Endodermal cell (in vitro differentiated cells): Measurements from ENCODE around the gene OVCH2. TPM values are rescaled to one million over a fixed set of nuclear protein-coding genes. Genes with fewer than 3 reads are reported as not detected.

Source experiments
- DNase-seq: peaks from one replicate; pipeline ENCODE4 v3.0.0-alpha.2; 2017
- H3K27ac ChIP-seq: 2 replicates; pipeline ENCODE4 v1.5.1; 2013; ENCODE audit warnings: mild to moderate bottlenecking, low read depth, low read length, moderate library complexity
- H3K27me3 ChIP-seq: 2 replicates; pipeline ENCODE4 v1.6.1; 2013; ENCODE audit warnings: mild to moderate bottlenecking, low read length, moderate library complexity; ENCODE audit not compliant: insufficient read depth, control insufficient read depth, poor library complexity, severe bottlenecking
- H3K36me3 ChIP-seq: 2 replicates; pipeline ENCODE4 v1.7.0; 2013; ENCODE audit warnings: mild to moderate bottlenecking, low read length, moderate library complexity; ENCODE audit not compliant: control insufficient read depth, insufficient read depth
- H3K4me1 ChIP-seq: one replicate; pipeline ENCODE4 v1.7.0; 2013; ENCODE audit warnings: low read length; ENCODE audit not compliant: control insufficient read depth, insufficient read depth
- H3K4me3 ChIP-seq: 2 replicates; pipeline ENCODE4 v1.5.1; 2013; ENCODE audit warnings: mild to moderate bottlenecking, low read length, moderate library complexity
- H3K9ac ChIP-seq: 2 replicates; pipeline ENCODE4 v1.6.1; 2013; ENCODE audit warnings: mild to moderate bottlenecking, low read length, moderate library complexity; ENCODE audit not compliant: poor library complexity, severe bottlenecking; ENCODE audit errors: extremely low read depth
- H3K9me3 ChIP-seq: 2 replicates; pipeline ENCODE4 v1.6.1; 2013; ENCODE audit warnings: mild to moderate bottlenecking, low read length, moderate library complexity; ENCODE audit not compliant: control insufficient read depth
- H3K27ac Mint-ChIP-seq: 2 replicates; pipeline ENCODE4 v1.8.0; 2020; ENCODE audit warnings: mixed read lengths
- H3K27me3 Mint-ChIP-seq: 2 replicates; pipeline ENCODE4 v1.8.0; 2021; ENCODE audit warnings: mild to moderate bottlenecking, mixed read lengths; ENCODE audit not compliant: insufficient read depth
- H3K36me3 Mint-ChIP-seq: 2 replicates; pipeline ENCODE4 v1.8.0; 2020; ENCODE audit warnings: low read depth, mixed read lengths
- H3K4me1 Mint-ChIP-seq: 2 replicates; pipeline ENCODE4 v1.8.0; 2020; ENCODE audit warnings: mixed read lengths
- H3K4me3 Mint-ChIP-seq: 2 replicates; pipeline ENCODE4 v1.8.0; 2020; ENCODE audit warnings: mild to moderate bottlenecking, moderate library complexity, mixed read lengths
- H3K9me3 Mint-ChIP-seq: 2 replicates; pipeline ENCODE4 v1.8.0; 2020; ENCODE audit warnings: mild to moderate bottlenecking, mixed read lengths
- CTCF ChIP-seq: fragments of 200-600 bp; sonication (generic); conservative IDR thresholded peaks from 2 replicates; pipeline ENCODE4 v1.5.0; 2021; ENCODE audit warnings: antibody characterized with exemption, mild to moderate bottlenecking
- WGBS, 2 experiments: methylation state at CpG; one replicate each; pipeline versions ENCODE4 v1.1.5 to v1.1.7; 2013; ENCODE audit warnings: missing lambda C conversion rate in 2 of 2, mixed read lengths in 1 of 2; ENCODE audit not compliant: insufficient coverage in 1 of 2, insufficient read length in 1 of 2; 5-methylcytosine and 5-hydroxymethylcytosine counted together
- total RNA-seq, 2 donors: library from RNA; stranded (reverse); fragmentation: NEBNext Ultra II Directional in 1 of 2; extraction: Animal tissue kit (Norgen Biotek cat#: 25700) in 1 of 2; gene quantifications; 2 replicates in 1 of 2; 3 replicates in 1 of 2; pipeline ENCODE4 v1.2.1, GENCODE V29; 2021

The OVCH2 gene
- total RNA-seq, 2 donors from 2014 or later, result 8.2 to 30.1 TPM

- no peak overlapping the region for H3K4me3 Mint-ChIP-seq
- WGBS, 2 experiments, result 86 to 88% methylated on average over 3 to 6 of the region's 6 CpGs
Observed at GRCh38 chr11:7690648-7691047, 15.6 kb downstream of the OVCH2 start.

GRCh38 chr11:7689239-7689638 lies 17.0 kb downstream of the OVCH2 start:
- no peak overlapping the region for H3K27ac ChIP-seq
- H3K27ac Mint-ChIP-seq, result no peak overlapping the region
- no peak for TF ChIP-seq CTCF
- H3K4me1 ChIP-seq, result peaks cover 11% of the 10 kb centered on the region
- no peak overlapping the region for H3K4me3 ChIP-seq
- H3K36me3 ChIP-seq, result peaks cover 53% of the 10 kb centered on the region
- no peaks in the 10 kb centered on the region for H3K27me3 ChIP-seq
- no peak for DNase-seq
- H3K9me3 ChIP-seq, result peaks cover 3% of the 10 kb centered on the region
- peaks cover 30% of the 10 kb centered on the region for H3K4me1 Mint-ChIP-seq
- no peaks in the 10 kb centered on the region for H3K27me3 Mint-ChIP-seq
- no peak overlapping the region for H3K9ac ChIP-seq
- WGBS, 2 experiments, result 78 to 90% methylated on average over 3 to 4 of the region's 4 CpGs
- no peaks in the 10 kb centered on the region for H3K9me3 Mint-ChIP-seq
- H3K4me3 Mint-ChIP-seq, result no peak overlapping the region
- H3K36me3 Mint-ChIP-seq, result peaks cover 23% of the 10 kb centered on the region

More at GRCh38 chr11:7690648-7691047, 15.6 kb downstream of the OVCH2 start:
- DNase-seq, result no peak
- Histone ChIP-seq H3K36me3 (peaks cover 53% of the 10 kb centered on the region), H3K9ac (no peak overlapping the region), H3K4me3 (no peak overlapping the region), H3K27ac (no peak overlapping the region), H3K9me3 (peaks cover 4% of the 10 kb centered on the region), H3K4me1 (peaks cover 17% of the 10 kb centered on the region), H3K27me3 (no peaks in the 10 kb centered on the region)
- H3K36me3 Mint-ChIP-seq, result peaks cover 23% of the 10 kb centered on the region
- no peak overlapping the region for H3K27ac Mint-ChIP-seq
- peaks cover 30% of the 10 kb centered on the region for H3K4me1 Mint-ChIP-seq
- peak; percentile 31 for TF ChIP-seq CTCF
- no peaks in the 10 kb centered on the region for H3K9me3 Mint-ChIP-seq
- H3K27me3 Mint-ChIP-seq, result no peaks in the 10 kb centered on the region

GRCh38 chr11:7688238-7688826 lies 17.9 kb downstream of the OVCH2 start:
- peaks cover 21% of the 10 kb centered on the region for H3K36me3 Mint-ChIP-seq
- DNase-seq, result no peak
- Histone ChIP-seq H3K27ac (no peak overlapping the region), H3K4me1 (peaks cover 11% of the 10 kb centered on the region), H3K36me3 (peaks cover 47% of the 10 kb centered on the region), H3K4me3 (no peak overlapping the region), H3K9me3 (no peaks in the 10 kb centered on the region), H3K9ac (no peak overlapping the region), H3K27me3 (no peaks in the 10 kb centered on the region)
- TF ChIP-seq CTCF, result peak; percentile 92
- H3K4me1 Mint-ChIP-seq, result peaks cover 26% of the 10 kb centered on the region
- 0 to 22% methylated on average over 2 of the region's 4 CpGs for WGBS, 2 experiments
- H3K27ac Mint-ChIP-seq, result peak overlapping the region; percentile 41
- H3K27me3 Mint-ChIP-seq, result no peaks in the 10 kb centered on the region
- no peak overlapping the region for H3K4me3 Mint-ChIP-seq
- H3K9me3 Mint-ChIP-seq, result no peaks in the 10 kb centered on the region
